Measurements from ENCODE around the gene P3R3URF. TPM values are rescaled to one million over a fixed set of nuclear protein-coding genes. Genes with fewer than 3 reads are reported as not detected.

Gene P3R3URF
- total and polyA plus RNA-seq, 2 donors (not counting 3 experiments of a cell fraction or from before 2014, with no cell fraction given) = not detected

- no peak overlapping the region for H3K9ac ChIP-seq (replicated peaks; ENCODE audit: extremely low read depth, insufficient read depth, low read length)
- no peak for TF ChIP-seq POLR2A (IDR thresholded peaks at IDR 0.05; ENCODE audit: low read depth, low read length)
- TF ChIP-seq MAX (IDR thresholded peaks at IDR 0.05; ENCODE audit: insufficient read depth, insufficient read length) = no peak
- TF ChIP-seq MYC (IDR thresholded peaks at IDR 0.05; ENCODE audit: low read depth, low read length) = no peak
- no peak for TF ChIP-seq POLR2AphosphoS5 (IDR thresholded peaks at IDR 0.05; ENCODE audit: insufficient read depth, low read depth, low read length)
- TF ChIP-seq FOS (IDR thresholded peaks at IDR 0.05; ENCODE audit: borderline replicate concordance, insufficient read depth, low read length) = no peak
- peaks cover 7% of the 10 kb centered on the region for H3K4me1 ChIP-seq (ENCODE audit: control insufficient read depth, extremely low read depth, insufficient read depth, low read length)
- H3K9me1 ChIP-seq (replicated peaks; ENCODE audit: control insufficient read depth, extremely low read depth, insufficient read depth, low read length) = no peaks in the 10 kb centered on the region
- no peak for DNase-seq (ENCODE audit: low read depth, low spot score)
- dilution Hi-C loops (cut with MboI; ENCODE audit: extremely low pct_ligation_motif_present, low sequenced_read_pairs) = no loop called here
- H3K36me3 ChIP-seq (ENCODE audit: control insufficient read depth in 2 of 2, extremely low read depth in 1 of 2, insufficient read depth in 2 of 2, low read length in 2 of 2) = no peaks in the 10 kb centered on the region
- H3K4me3 ChIP-seq (replicated peaks in 1 of 3; ENCODE audit: insufficient read depth in 1 of 3, low read depth in 1 of 3, low read length in 3 of 3) = no peak overlapping the region
- CTCF ChIA-PET = interaction anchor here (1.4 to 2.8 kb wide), 2 partner anchors 9 to 37 kb away, joined by 4 to 15 read pairs; no protein-coding TSS in a partner anchor
- H3K27me3 ChIP-seq (ENCODE audit: control insufficient read depth in 2 of 2, insufficient read depth in 2 of 2, low read length in 2 of 2) = peaks cover 0 to 7% of the 10 kb centered on the region in 2 experiments
- no peaks in the 10 kb centered on the region for H3K9me3 ChIP-seq (replicated peaks; ENCODE audit: control insufficient read depth, insufficient read depth, low read length)
- H4K20me1 ChIP-seq (replicated peaks; ENCODE audit: control insufficient read depth, extremely low read depth, insufficient read depth, low read length) = no peaks in the 10 kb centered on the region
- no peaks in the 10 kb centered on the region for H3K79me2 ChIP-seq (ENCODE audit: control insufficient read depth, insufficient read depth, low read length)
- no TSS peak for BruUV-seq (replicated peaks)
- H3K27ac ChIP-seq (ENCODE audit: insufficient read depth, low read depth, low read length) = no peak overlapping the region
- H3K4me2 ChIP-seq (ENCODE audit: insufficient read depth, low read length) = no peak overlapping the region
- intact Hi-C loops (cut with micrococcal nuclease) = no loop called here
- no peak for FAIRE-seq
- POLR2A ChIA-PET = interaction anchor here (0.9 kb wide), 1 partner anchor 39 kb away, joined by 3 read pairs; the partner anchor contains the start of gene PIK3R3
- H2AFZ ChIP-seq (ENCODE audit: low read depth, low read length) = no peak overlapping the region
Measured at GRCh38 chr1:46171871-46172270, 4.4 kb downstream of the P3R3URF start.

GRCh38 chr1:46171351-46171750 lies 4.9 kb downstream of the P3R3URF start:
- dilution Hi-C loops (cut with MboI; ENCODE audit: extremely low pct_ligation_motif_present, low sequenced_read_pairs) = no loop called here
- H3K9ac ChIP-seq (replicated peaks; ENCODE audit: extremely low read depth, insufficient read depth, low read length) = no peak overlapping the region
- peaks cover 0 to 7% of the 10 kb centered on the region in 2 experiments for H3K27me3 ChIP-seq (ENCODE audit: control insufficient read depth in 2 of 2, insufficient read depth in 2 of 2, low read length in 2 of 2)
- TF ChIP-seq JUN (IDR thresholded peaks at IDR 0.05; ENCODE audit: borderline replicate concordance, insufficient read depth, insufficient read length, low read depth) = no peak
- TF ChIP-seq POLR2AphosphoS5 (IDR thresholded peaks at IDR 0.05; ENCODE audit: insufficient read depth, low read depth, low read length) = no peak
- TF ChIP-seq POLR2A (IDR thresholded peaks at IDR 0.05; ENCODE audit: low read depth, low read length) = no peak
- no peak for TF ChIP-seq GATA2 (IDR thresholded peaks at IDR 0.05; ENCODE audit: insufficient read depth, insufficient read length, low read depth, low read length)
- no peak for TF ChIP-seq CTCF (IDR thresholded peaks at IDR 0.05; ENCODE audit: extremely low read depth in 1 of 2, insufficient read depth in 1 of 2, low read depth in 1 of 2, low read length in 2 of 2)
- no peak for TF ChIP-seq MAX (IDR thresholded peaks at IDR 0.05; ENCODE audit: insufficient read depth, insufficient read length)
- TF ChIP-seq FOS (IDR thresholded peaks at IDR 0.05; ENCODE audit: borderline replicate concordance, insufficient read depth, low read length) = no peak
- no peak for TF ChIP-seq EZH2 (IDR thresholded peaks at IDR 0.05; ENCODE audit: borderline replicate concordance, low read depth, low read length, severe bottlenecking)
- TF ChIP-seq MYC (IDR thresholded peaks at IDR 0.05; ENCODE audit: low read depth, low read length) = no peak
- H2AFZ ChIP-seq (ENCODE audit: low read depth, low read length) = peak overlapping the region; percentile 7
- H3K4me2 ChIP-seq (ENCODE audit: insufficient read depth, low read length) = no peak overlapping the region
- no TSS peak for BruUV-seq (replicated peaks)
- H3K4me3 ChIP-seq (replicated peaks in 1 of 3; ENCODE audit: insufficient read depth in 1 of 3, low read depth in 1 of 3, low read length in 3 of 3) = no peak overlapping the region
- ChIA-PET POLR2A (no interaction called here), CTCF (interaction anchor here (1.4 to 2.8 kb wide), 2 partner anchors 10 to 37 kb away, joined by 4 to 15 read pairs; no protein-coding TSS in a partner anchor)
- DNase-seq (ENCODE audit: low read depth, low spot score) = no peak
- no peak overlapping the region for H3K27ac ChIP-seq (ENCODE audit: insufficient read depth, low read depth, low read length)
- peaks cover 11% of the 10 kb centered on the region for H3K4me1 ChIP-seq (ENCODE audit: control insufficient read depth, extremely low read depth, insufficient read depth, low read length)
- H3K9me1 ChIP-seq (replicated peaks; ENCODE audit: control insufficient read depth, extremely low read depth, insufficient read depth, low read length) = no peaks in the 10 kb centered on the region
- H4K20me1 ChIP-seq (replicated peaks; ENCODE audit: control insufficient read depth, extremely low read depth, insufficient read depth, low read length) = no peaks in the 10 kb centered on the region
- H3K36me3 ChIP-seq (ENCODE audit: control insufficient read depth in 2 of 2, extremely low read depth in 1 of 2, insufficient read depth in 2 of 2, low read length in 2 of 2) = no peaks in the 10 kb centered on the region
- H3K79me2 ChIP-seq (ENCODE audit: control insufficient read depth, insufficient read depth, low read length) = no peaks in the 10 kb centered on the region
- no peaks in the 10 kb centered on the region for H3K9me3 ChIP-seq (replicated peaks; ENCODE audit: control insufficient read depth, insufficient read depth, low read length)
- FAIRE-seq = peak; percentile 72
- intact Hi-C loops (cut with micrococcal nuclease) = no loop called here
